Uterus (tissue), 2 donors: ENCODE results near the gene BICDL1.

Source experiments
- CTCF ChIP-seq, 4 experiments: fragments of 200-600 bp in 2 of 4; fragments of 450-650 bp in 2 of 4; sonication (generic) in 2 of 4; IDR thresholded peaks; one replicate each; pipeline ENCODE4 v1.5.1; 2016 to 2019; ENCODE audit warnings: antibody characterized with exemption in 4 of 4, mild to moderate bottlenecking in 2 of 4, moderate library complexity in 1 of 4
- POLR2A ChIP-seq, 2 donors: fragments of 450-650 bp; IDR thresholded peaks; one replicate each; pipeline ENCODE4 v1.6.1; 2016; ENCODE audit warnings: antibody characterized with exemption in 2 of 2, mild to moderate bottlenecking in 1 of 2, moderate library complexity in 1 of 2

DNA sequence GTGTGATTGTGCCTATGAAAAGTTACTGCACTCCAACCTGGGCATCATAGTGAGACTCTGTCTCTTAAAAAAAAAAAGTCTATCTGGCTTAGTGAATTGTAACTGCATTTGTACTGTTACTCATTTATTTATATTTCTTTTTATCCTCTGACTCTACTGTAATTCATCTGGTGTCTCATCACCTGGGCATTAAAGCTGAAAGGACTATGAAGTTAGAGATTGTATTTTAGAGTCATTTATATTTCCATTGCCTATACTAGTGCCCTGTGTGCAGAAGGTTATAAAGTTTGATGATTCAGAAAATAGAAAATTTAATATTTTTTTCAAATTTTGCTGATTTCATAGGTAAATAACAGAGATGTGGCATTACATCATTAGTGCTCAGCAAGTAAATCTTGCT is 30.2 kb downstream of the BICDL1 start:
- TF ChIP-seq CTCF (IDR thresholded peaks at IDR 0.05): no peak
- TF ChIP-seq POLR2A (IDR thresholded peaks at IDR 0.05): no peak
